HG03342 (cell line): ENCODE measurements around the gene EFNB1.

ENCODE experiments used
- ATAC-seq: cut with Tn5 transposase; IDR thresholded peaks from one replicate; pipeline ENCODE4 v1.9.1; 2021; ENCODE audit warnings: mild to moderate bottlenecking, moderate library complexity; ENCODE audit not compliant: unreplicated experiment

Gene EFNB1

DNA sequence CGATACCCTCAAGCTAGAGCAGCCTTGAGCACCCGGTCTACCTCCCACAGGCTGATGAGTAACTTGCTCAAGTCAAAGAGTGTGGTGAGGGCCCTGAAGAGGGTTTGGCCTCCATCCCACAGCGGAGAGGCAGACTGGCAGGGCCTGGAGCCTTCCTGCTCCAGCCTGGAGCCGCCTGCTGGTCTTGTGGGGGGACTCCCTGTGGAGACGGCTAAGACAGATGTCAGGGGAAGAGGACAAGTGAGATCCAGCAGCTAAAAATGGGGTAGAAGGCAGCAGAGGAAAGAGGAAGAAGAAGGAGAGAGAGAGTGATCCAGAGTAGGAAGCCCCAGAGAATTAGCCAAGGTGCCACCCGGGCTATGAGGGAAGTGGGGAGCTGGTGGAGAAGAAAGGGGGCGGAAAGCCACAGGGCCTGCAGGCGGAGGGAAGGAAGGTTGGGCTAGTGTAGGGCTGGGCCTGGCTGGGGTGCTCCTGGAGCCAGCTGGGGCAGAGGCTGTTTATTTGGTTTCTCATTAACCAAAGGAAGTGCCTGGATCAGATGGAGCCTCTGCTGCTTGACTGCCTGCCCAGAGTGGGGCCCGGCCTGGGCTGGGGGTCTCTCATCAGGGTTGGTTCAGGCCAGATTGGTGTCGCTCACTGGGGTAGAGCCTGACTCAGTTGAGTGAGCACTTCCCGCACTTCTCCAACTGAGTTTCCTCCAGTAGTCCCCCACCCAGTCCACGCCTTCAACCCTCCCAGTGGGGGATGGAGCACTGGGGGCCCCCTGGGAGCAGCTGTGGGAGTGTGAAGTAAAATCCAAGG lies 14.2 kb downstream of the EFNB1 start:
- no peak for ATAC-seq

DNA sequence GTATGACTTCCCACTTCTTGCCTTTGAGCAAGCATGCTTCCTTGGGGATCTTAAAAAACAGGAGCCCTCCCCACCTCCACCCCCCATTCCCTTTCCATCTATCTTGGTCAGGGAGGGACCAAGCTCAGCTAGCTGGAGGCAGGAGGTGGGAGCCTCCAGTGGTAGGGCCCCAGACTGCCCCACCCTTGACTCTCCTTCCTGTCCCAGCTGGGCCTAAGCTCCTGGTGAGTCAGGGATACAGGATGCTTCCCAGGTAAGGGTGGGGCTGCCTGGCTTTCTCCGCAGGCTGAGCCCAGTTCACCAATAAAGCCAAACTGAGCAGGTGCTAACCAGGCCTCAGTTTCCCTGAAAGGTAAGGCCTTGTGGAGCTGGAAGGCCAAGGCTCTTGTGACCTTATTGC lies 15.2 kb downstream of the EFNB1 start:
- no peak for ATAC-seq

DNA sequence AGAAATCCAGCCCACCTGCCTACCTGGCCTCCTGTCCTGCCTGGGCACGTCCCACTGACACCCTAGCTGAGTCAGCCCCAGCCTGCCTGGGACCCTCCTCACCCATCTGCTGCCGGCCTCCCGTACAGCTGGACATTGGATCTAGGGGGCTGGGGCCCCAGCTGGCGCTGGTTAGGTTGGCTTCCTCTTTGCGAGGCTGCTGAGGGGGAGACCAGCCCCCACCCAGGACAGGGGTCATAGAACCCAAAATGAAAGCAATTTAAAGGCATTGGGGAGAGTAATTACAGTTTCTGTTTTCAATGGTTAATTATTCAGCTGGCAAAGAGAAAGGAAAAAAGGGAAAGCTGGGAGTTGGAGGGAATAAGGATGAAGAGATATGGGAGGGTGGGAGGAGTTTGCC lies 15.8 kb downstream of the EFNB1 start:
- ATAC-seq, result no peak

DNA sequence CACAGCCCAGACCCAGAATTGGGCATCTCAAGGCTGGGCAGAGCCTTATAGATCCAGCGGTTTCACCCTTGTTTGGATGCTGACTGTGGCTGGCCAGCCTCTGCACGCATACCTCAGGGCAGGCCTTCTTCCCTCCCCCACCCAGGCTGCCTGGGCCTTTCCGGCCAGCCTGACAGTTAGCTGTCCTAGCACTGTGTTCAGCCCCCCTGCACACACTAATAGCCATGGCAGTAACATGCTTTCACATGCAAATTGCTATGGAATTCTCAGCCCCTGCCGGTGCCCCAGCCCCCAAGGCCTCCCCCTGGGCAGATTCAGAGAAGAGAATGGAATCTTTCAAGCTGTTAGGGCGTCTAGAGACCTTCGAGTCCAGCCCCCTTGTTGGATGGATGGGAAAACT lies 17.7 kb downstream of the EFNB1 start:
- no peak for ATAC-seq

DNA sequence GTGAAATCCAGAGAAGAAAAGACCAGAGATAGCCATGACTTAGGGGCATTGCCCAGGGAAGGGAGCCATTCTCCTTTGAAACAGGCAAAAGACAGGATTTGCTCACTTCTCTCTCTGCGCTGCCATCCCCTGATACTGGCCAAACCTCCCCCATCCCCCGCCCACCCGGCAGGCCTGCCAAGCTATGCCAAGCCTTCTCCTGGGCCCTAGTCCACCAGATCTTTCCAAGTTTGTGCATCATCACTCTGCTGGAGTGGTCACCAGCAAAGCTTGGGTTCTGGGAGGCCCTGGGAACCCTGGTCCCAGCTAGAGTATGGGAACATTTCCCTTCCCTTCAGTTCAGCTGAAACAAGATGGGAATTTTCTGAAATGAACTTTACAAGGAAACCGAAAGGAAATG lies 18.4 kb downstream of the EFNB1 start:
- no peak for ATAC-seq

DNA sequence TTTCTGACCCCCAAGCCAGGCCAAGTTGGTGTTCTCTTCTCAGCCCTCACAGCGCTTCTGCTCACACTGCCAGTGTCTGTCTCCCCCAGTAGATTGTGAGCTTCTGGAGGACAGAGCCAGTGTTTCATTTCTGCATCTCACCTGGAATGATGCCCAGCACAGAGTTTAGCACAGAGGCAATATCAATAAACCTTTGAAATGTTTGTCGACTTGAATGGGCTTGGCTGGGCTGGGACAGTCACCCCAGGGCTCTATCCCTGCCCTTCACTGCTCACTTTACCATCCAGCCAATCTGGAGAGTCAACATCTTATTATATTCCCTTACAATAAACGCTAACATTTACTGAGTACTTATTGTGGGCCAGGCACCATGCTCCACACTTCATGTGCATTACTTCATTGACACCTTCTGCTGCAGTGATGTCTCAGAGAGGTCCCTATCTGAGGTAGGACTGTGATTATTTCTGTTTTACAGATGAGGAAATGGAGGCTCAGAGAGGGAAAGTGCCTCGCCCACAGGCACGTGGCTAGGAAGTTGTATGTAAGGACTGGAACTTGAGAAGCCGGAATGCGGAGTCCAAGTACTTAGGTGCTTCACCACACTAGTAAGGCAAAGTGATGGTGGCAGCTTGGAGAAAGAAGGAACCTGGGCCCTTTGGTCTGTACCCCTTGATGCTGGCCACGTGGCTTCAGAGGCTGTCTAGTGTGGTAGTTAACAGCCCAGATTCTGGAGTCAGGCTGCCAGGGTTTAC lies 19.5 kb downstream of the EFNB1 start:
- ATAC-seq, result no peak

DNA sequence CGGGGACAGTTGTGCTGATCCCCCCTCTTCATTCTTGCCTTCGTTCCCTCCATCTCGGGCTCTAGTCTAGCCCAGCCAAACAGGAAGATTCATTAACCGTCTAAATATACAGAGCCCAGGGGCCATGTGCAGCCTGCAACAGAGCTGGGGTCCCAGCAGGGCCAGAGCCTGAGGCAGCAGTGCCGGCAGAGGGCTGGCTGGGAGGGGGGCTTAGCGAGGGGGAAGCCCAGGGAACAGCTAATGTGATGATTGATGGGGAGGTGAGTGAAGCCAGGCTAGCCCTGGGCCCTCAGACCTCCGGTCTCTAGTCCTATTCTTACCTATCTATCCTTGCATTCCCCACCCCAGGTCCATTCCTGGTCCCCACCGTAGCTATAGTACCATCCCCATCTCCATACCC lies 22.3 kb downstream of the EFNB1 start:
- ATAC-seq, result no peak

DNA sequence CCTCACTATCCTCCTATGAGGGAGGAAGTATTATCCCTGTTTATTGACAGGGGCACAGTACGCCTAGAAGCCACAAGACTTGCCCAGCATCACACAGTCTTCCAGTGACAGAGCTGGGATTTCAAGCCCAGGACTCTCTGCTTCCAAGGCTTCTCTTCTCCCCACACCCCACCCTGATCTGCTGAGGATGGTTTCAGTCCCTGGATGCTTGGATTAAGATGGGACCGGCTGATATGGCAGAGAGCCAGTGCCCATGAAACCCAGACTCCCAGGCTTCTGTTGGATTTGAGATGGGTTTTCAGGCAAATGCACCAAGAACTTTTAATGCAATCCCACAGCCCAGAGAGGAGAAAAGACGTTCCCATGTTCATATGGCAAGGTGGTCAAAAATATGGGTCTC lies 23.2 kb downstream of the EFNB1 start:
- ATAC-seq, result no peak

DNA sequence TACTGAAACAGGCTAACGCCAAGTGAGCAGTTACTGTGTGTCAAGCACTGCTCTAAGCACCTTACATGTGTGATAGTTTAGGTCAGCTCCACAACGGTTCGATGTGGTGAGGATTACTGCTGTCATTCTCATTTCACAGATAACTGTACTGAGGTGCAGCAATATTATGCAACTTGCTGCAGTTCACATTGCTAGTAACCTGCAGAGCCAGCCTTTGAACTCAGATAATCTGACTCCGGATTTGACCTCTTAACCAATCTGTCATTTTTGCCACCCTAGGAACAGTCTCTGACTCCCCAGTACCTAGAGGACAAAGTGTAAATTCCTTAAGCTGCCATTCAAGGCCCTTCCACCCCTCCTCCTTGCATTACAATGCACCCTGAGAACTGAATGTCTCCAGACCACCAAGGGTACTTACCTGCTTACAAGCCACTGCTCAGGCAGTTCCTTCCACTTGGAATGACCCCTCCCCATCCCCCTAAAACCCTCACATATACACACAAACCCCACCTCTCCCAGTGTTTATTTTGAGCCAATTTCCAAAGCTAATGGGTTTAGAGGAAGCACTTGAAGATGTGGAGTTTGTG lies 24.9 kb downstream of the EFNB1 start:
- ATAC-seq, result no peak

DNA sequence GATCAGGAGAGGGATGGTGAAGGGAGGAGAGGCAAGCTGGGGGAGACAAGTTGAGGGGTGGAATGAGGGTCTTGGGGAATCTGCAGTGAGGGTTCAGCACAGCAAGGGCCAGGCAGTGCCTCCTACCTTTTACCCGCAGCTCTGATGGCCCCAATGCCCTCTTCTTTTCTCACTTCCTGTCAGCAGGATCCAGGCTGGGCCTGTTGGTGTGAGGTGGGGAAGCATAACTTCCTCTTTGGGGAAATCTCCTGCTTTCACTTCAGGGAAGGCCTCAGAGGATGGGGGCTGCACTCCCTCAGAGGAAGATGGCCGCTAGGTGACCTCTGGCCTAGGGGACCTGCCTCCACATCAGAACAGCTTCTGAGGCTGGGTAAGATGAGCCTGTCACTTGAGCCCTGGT lies 36.5 kb downstream of the EFNB1 start:
- ATAC-seq, result no peak

DNA sequence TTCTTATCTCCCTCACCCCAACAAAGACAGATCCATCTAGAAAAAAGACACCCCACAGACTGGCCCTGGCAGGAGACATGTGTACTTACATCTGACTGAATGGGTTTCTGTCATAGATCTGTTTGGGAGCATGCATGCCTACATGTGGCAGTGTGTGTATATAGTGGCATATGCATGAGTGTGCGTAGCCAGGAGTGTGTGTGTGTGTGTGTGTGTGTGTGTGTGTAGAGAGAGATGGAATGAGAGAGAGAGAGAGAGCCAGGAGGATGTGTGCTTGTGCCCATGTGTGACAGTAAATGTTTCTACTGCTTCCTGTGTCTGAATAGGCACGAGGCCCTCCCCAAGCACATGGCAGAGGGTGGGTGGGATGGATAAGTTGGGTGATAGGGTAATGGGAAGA lies 37.1 kb downstream of the EFNB1 start:
- ATAC-seq, result no peak

DNA sequence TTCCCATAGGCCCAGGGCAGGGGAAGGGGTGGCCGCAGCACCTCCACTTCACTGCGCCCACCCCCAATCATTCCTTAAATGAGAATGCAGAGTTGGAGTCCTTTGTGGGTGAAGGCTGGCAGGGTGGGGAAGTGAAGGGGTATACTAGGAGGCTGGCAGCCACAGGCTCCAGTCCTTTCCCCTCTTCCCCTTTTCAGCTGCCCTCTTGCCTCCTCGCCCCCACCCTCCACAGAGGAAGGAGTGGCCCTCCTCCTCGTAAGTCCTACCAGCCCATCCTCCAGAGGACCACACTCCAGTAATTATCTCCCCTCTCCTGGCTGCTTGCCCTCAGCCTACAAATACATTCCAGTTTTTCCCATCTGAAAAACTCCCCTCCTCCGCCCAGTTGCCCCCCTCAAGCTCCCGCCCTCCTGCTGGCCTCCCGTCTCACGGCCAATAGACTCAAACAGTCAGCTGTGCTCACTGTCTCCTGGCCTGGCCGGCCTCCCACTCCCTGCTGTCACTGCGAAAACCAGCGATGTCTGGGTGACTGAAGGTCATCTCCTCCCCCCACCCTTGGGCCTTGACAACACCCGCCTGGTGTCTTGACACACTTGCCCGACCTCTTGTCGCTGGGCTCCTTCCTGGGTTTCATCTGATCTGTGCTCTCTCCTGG lies 38.8 kb downstream of the EFNB1 start:
- no peak for ATAC-seq

DNA sequence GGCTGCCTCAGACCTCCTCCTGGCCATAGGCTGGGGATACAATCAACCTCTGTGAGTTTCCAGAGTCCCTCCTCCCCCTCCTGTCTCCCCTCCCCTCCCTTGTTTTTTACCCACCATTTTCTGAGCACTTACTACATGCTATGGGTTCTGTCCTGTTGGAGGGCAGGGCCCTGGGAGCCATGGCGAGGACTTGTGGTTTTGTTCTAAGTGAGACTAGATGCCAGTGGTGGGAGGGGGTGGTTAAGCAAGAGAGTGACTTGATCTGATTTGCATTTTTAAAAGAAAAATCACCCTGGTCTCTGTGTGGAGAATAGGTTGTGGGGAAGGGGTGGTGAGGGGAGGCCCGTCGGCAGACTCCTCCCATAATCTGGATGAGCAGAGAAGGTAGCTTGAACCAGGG lies 39.5 kb downstream of the EFNB1 start:
- no peak for ATAC-seq

DNA sequence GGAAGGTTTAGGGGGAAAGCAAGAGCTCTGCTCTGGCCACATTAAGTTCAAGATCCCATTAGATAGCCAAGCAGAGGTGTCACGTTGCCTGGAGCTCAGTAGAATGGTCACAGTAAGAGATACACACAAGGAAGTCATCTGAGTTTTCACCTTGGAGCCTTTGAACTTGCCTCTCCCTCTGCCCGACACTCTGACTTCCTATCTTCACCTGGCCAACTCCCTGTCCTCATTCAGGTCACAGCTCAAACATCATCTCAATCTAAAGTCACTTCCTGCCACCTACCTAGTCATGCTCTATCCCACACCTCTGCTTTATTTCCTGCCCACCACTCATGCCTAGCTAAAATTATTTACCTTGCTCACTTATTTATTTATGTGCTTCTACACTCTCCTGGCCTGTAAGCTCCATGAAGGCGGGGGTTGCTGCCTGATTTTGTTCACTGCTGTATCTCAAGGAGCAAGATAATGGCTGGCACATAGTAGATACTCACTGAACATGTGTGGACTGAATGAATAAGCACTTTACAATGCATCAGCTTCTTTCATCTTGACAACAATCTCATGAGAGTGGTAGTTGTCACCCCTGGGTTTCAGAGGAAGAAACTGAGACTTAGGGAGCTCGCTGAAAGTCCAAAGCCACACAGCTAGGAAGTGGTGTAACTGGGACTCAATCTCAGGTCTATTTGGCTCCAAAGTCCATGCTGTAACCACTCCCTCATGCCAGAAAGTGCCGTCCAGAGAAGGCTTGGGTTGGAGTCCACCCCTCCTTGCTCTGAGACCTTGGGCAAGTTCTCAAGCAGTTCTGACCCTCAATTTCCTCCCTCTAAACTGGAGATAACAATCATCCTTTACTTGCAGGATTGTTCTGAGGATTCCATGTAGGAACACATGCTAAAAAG lies 40.3 kb downstream of the EFNB1 start:
- no peak for ATAC-seq

DNA sequence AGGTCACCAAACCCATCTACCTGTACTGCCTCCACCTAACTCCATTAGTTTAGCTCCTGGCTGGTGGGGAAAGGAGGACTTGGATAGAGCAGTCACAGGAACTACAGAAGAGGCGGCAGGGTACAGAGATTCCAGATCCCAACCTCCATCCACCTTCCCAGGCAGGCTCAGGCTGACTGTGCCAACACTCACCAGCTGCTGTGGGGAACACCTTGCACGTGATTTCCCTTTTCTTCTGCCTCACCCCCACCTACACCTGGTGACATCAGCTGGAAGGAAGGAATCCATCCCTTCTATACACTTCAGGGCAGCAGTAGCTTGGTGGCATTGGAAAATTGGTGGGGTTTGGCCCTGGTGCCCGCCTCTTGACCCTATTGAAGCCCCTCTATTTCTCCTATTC lies 41.5 kb downstream of the EFNB1 start:
- no peak for ATAC-seq

DNA sequence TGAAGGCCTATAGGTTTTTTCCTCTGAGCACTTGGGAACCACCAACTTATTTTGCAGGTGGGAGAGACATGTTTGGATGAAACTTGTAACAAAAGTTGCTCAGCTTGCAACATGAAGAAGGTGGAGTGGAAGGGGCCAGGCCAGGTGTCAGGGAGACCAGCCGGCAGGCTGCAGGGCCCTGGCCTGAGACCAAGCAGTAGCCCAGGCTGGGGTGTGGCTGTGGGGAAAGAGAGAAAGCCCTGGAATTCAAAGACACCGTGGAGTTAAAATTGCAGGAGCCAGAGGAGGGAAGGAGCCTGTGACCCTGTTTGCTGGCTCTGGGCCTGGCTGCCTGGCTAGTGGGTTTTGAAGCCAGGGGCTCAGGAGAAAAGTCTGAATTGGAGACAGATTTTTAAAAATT lies 43.4 kb downstream of the EFNB1 start:
- ATAC-seq, result no peak

DNA sequence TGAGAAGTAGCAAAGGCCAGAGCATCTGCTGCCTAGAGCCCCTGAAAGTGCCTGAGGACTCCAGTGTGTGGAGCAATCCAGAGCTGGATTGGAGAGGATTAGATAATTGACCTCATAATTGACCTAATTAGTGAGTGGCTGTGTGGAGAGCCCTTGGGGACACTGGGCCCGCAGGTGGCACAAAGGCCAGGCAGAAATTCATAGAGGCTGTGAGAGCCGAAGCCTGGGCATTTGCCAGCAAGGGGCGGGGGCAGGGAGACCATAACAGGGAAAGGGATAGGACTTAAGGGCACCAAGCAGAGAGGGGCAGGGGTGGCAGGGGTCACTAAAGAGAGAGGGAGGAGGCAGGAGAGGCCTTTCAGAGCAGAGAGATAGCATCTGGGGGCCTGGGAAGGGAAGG lies 45.3 kb downstream of the EFNB1 start:
- no peak for ATAC-seq

DNA sequence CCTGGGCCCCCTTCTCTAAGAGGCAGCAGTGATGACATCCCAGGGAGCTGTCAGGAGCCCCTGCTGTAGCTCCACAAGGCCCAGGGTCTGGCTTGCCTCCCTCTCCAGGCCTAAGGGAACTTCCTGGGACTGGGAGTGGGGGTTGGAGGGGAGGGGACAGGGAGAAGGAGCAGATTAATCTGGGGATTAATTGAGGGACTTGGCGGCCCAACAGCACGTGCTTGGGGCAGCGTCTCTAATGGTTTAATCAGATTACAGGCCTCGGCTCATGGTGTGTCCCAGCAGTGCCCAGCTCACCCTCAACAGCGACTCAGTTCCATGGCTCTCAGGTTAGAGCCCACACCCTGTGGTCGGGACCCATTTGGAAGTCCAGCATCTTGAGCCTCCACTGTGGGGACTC lies 47.9 kb downstream of the EFNB1 start:
- ATAC-seq, result no peak

DNA sequence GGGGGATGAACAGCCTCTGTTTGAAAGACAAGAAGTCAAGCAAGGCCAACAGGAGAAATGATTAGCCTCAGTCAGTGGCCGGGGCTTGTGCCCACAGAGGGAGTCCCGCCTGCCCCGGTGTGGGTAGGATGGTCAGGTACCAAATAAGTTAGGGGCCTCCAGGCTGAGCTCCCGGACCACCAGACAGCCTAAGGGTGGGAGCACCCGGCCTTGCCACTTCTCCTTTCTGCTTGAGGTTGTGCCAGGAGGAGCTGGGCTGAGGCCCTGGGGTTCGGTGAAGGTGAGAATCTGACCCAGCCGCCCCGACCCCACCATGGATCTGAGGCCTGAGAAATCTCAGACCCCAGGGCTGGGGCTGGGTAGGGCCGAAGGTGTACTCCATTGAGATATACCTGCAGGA lies 48.8 kb downstream of the EFNB1 start:
- no peak for ATAC-seq

DNA sequence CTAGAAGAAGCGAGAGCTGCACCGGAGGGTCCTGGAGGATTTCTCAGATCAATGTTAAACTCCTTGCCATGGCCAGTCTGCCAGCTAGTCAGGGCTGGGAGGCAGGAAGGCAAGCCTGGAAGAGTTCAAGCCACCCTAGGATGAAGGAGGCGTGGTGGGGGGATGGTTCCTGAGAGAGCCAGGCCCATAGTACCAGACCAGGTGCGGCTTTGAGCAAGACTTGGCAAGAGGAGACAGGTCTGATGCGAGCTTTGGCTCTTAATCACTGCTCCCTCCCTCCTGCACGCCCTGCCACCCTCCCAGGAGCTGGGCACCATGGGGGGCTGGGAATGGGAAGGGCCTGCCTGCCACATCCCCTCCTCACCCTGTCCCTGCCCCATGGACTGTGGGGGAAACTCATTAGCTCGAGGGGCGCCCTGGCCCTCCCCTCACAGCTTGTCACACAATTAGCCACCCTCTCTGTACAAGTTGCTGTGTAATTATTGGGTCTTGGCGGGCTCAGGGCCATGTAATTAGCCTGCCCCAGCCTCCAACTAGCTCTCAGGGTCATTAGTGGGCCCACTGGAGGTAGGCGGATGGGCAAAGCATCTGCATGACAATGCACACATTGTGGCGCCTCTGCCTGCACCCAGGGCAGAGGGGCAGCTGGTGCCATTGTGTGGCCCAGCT lies 50.3 kb downstream of the EFNB1 start:
- ATAC-seq, result no peak
